ENCODE measurements around the gene CLDN18. TPM values are rescaled to one million over a fixed set of nuclear protein-coding genes. Genes with fewer than 3 reads are reported as not detected.

Gene CLDN18
- total and polyA plus RNA-seq, 10 of the 15 experiments (the other 5 are each of a cell fraction or from before 2014, with no cell fraction given) = 0.05 to 0.28 (median 0.18) TPM; not detected in 1

- in situ Hi-C loops (cut with MboI) = no loop called here
- no TSS peak for BruUV-seq (replicated peaks)
- no peak for TF ChIP-seq NKRF (conservative IDR thresholded peaks at IDR 0.05)
- no peak for TF ChIP-seq ELK1 (IDR thresholded peaks at IDR 0.05; ENCODE audit: low read depth, low read length)
- no peak for TF ChIP-seq BCL11A (IDR thresholded peaks at IDR 0.05; ENCODE audit: low read depth, low read length)
- TF ChIP-seq E2F4 (IDR thresholded peaks at IDR 0.05; ENCODE audit: low read depth, low read length) = no peak
- no peak for TF ChIP-seq CEBPZ (IDR thresholded peaks at IDR 0.05; ENCODE audit: low read depth, low read length)
- TF ChIP-seq KDM1A (IDR thresholded peaks at IDR 0.05; ENCODE audit: borderline replicate concordance) = no peak
- no peak for TF ChIP-seq POU2F2 (IDR thresholded peaks at IDR 0.05; ENCODE audit: borderline replicate concordance, low read depth, low read length)
- TF ChIP-seq CHD1 (IDR thresholded peaks at IDR 0.05; ENCODE audit: low read depth, low read length) = no peak
- no peak for TF ChIP-seq PKNOX1 (IDR thresholded peaks at IDR 0.05)
- no peak for TF ChIP-seq JUNB (IDR thresholded peaks at IDR 0.05)
- no peak for TF ChIP-seq YY1 (IDR thresholded peaks at IDR 0.05; ENCODE audit: low read depth, low read length)
- TF ChIP-seq SPI1 (IDR thresholded peaks at IDR 0.05; ENCODE audit: borderline replicate concordance, insufficient read depth, low read depth, low read length) = no peak
- TF ChIP-seq TARDBP (IDR thresholded peaks at IDR 0.05; ENCODE audit: borderline replicate concordance) = no peak
- no peak for TF ChIP-seq POLR2AphosphoS5 (IDR thresholded peaks at IDR 0.05; ENCODE audit: low read length)
Measured at GRCh38 chr3:137998121-137999042, 11.6 kb upstream of the CLDN18 start.

More at GRCh38 chr3:137998121-137999042, 11.6 kb upstream of the CLDN18 start:
- H3K4me2 ChIP-seq (ENCODE audit: control insufficient read depth, insufficient read depth) = no peak overlapping the region
- H3K79me2 ChIP-seq (ENCODE audit: control insufficient read depth, insufficient read depth, low read length) = no peaks in the 10 kb centered on the region
- peaks cover 3% of the 10 kb centered on the region for H3K9me3 ChIP-seq (replicated peaks; ENCODE audit: control insufficient read depth, insufficient read depth, low read length)
- H3K36me3 ChIP-seq (ENCODE audit: control insufficient read depth in 2 of 2, insufficient read depth in 2 of 2, low read length in 1 of 2) = no peaks in the 10 kb centered on the region
- DNase-seq (ENCODE audit: low read depth, low spot score) (no peak), ATAC-seq (no peak), FAIRE-seq (no peak)
- no peak overlapping the region for H2AFZ ChIP-seq (ENCODE audit: control insufficient read depth, low read depth, low read length)
- POLR2A ChIA-PET = interaction anchor here (2.3 kb wide), 1 partner anchor 17 kb away, joined by 7 read pairs; no protein-coding TSS in a partner anchor
- no peaks in the 10 kb centered on the region for H3K4me1 ChIP-seq (ENCODE audit: control insufficient read depth, insufficient read depth, low read length)
- H4K20me1 ChIP-seq (ENCODE audit: control insufficient read depth, insufficient read depth) = no peaks in the 10 kb centered on the region
- SMC1A ChIA-PET (ENCODE audit: uncharacterized antibody, unreplicated experiment) = interaction anchor here (0.6 to 2.1 kb wide), 7 partner anchors 8 to 45 kb away, joined by 3 to 8 read pairs (median 4); no protein-coding TSS in a partner anchor
- no peak overlapping the region for H3K4me3 ChIP-seq
- H3K27me3 ChIP-seq (replicated peaks in 1 of 2; ENCODE audit: control insufficient read depth in 2 of 2, insufficient read depth in 2 of 2, low read length in 1 of 2) = no peaks in the 10 kb centered on the region
- 77% methylated on average over 18 of the region's 18 CpGs for WGBS (ENCODE audit: insufficient coverage, insufficient replicate concordance, low lambda C conversion rate, missing lambda C conversion rate)
- no peak overlapping the region for H3K27ac ChIP-seq (ENCODE audit: control insufficient read depth, insufficient read depth)
- RAD21 ChIA-PET (ENCODE audit: unreplicated experiment) = no interaction called here
- intact Hi-C loops (cut with micrococcal nuclease; ENCODE audit: unreplicated experiment) = no loop called here
- H3K9ac ChIP-seq (ENCODE audit: control insufficient read depth, insufficient read depth, low read length) = no peak overlapping the region
- CTCF ChIA-PET = interaction anchor here (0.5 to 1.3 kb wide), 3 partner anchors 10 to 1801 kb away, joined by 3 to 4 read pairs (median 3); no protein-coding TSS in a partner anchor

Measured in GM12878 (cell line).